B cell (primary cell): ENCODE measurements around the gene SLC6A16. TPM values are rescaled to one million over a fixed set of nuclear protein-coding genes. Genes with fewer than 3 reads are reported as not detected.

Source experiments
- ATAC-seq: fragments of 200-7000 bp; cut with Tn5 transposase; one replicate; pipeline ENCODE4 v1.10.0; 2021; ENCODE audit warnings: low read depth, mild to moderate bottlenecking, moderate number of reproducible peaks, moderate library complexity
- CTCF ChIA-PET: fragments of 350-600 bp; sonication (Branson Sonifier 250); formaldehyde crosslinking; loops from one replicate; lab custom pipeline; 2021; ENCODE audit warnings: antibody characterized with exemption, inconsistent platforms; lab: Charles Lee
- POLR2A ChIA-PET: fragments of 350-600 bp; sonication (Branson Sonifier 250); formaldehyde crosslinking; loops from one replicate; lab custom pipeline; 2021; ENCODE audit warnings: antibody characterized with exemption; lab: Charles Lee
- DNase-seq: peaks from one replicate; pipeline ENCODE4 v3.0.0; 2013
- H2AFZ ChIP-seq: 2 replicates; pipeline ENCODE4 v1.6.1; 2012; ENCODE audit warnings: mild to moderate bottlenecking, low read depth, low read length; ENCODE audit not compliant: insufficient read depth, poor library complexity, severe bottlenecking
- H3K27ac ChIP-seq, 2 donors: 1 replicate in 1 of 2; 2 replicates in 1 of 2; pipeline ENCODE4 v1.5.1; 2012 to 2013; ENCODE audit warnings: low read length in 2 of 2, mild to moderate bottlenecking in 2 of 2, moderate library complexity in 1 of 2
- H3K27me3 ChIP-seq, 4 experiments: fragments of 200-600 bp in 1 of 4; sonication (generic) in 1 of 4; replicated peaks in 1 of 4; 1 replicate in 2 of 4; 2 replicates in 2 of 4; pipeline versions ENCODE4 v1.6.1 to v1.7.0; 2013 to 2016; ENCODE audit warnings: low read length in 3 of 4, mild to moderate bottlenecking in 2 of 4, mixed read lengths in 1 of 4, moderate library complexity in 1 of 4; ENCODE audit not compliant: insufficient read depth in 4 of 4, control insufficient read depth in 3 of 4; ENCODE audit errors: control extremely low read depth in 1 of 4
- H3K36me3 ChIP-seq, 2 experiments: replicated peaks in 1 of 2; 1 replicate in 1 of 2; 2 replicates in 1 of 2; pipeline versions ENCODE4 v1.6.1 to v1.7.1; 2013; ENCODE audit warnings: low read length in 1 of 2; ENCODE audit not compliant: insufficient read depth in 2 of 2, control insufficient read depth in 1 of 2; ENCODE audit errors: control extremely low read depth in 1 of 2, extremely low read depth in 1 of 2
- H3K4me1 ChIP-seq, 2 donors: fragments of 200-600 bp in 1 of 2; sonication (generic) in 1 of 2; 1 replicate in 1 of 2; 2 replicates in 1 of 2; pipeline versions ENCODE4 v1.5.1 to v1.6.1; 2013 to 2017; ENCODE audit warnings: low read length in 2 of 2; ENCODE audit not compliant: control insufficient read depth in 2 of 2, insufficient read depth in 2 of 2
- H3K4me2 ChIP-seq: replicated peaks from 2 replicates; pipeline ENCODE3; 2012; ENCODE audit warnings: mild to moderate bottlenecking, low read depth, low read length; ENCODE audit not compliant: poor library complexity, severe bottlenecking
- H3K4me3 ChIP-seq, 5 experiments: fragments of 200-600 bp in 1 of 5; sonication (generic) in 1 of 5; 1 replicate in 3 of 5; 2 replicates in 2 of 5; pipeline versions ENCODE4 v1.5.1 to v1.7.0; 2011 to 2016; ENCODE audit warnings: low read length in 4 of 5, mild to moderate bottlenecking in 4 of 5, low read depth in 2 of 5, control low read depth in 1 of 5, moderate library complexity in 1 of 5; ENCODE audit not compliant: insufficient read depth in 1 of 5; ENCODE audit errors: control extremely low read depth in 1 of 5, extremely low read depth in 1 of 5
- H3K79me2 ChIP-seq: fragments of 200-600 bp; sonication (generic); one replicate; pipeline ENCODE4 v1.6.0; 2016; ENCODE audit warnings: low read length; ENCODE audit not compliant: control insufficient read depth, insufficient read depth
- H3K9ac ChIP-seq: fragments of 200-600 bp; sonication (generic); 2 replicates; pipeline ENCODE4 v1.6.1; 2017; ENCODE audit warnings: mild to moderate bottlenecking, low read length, moderate library complexity
- H3K9me3 ChIP-seq, 3 donors: one replicate each; pipeline versions ENCODE4 v1.6.1 to v1.7.1; 2013; ENCODE audit warnings: low read length in 2 of 3; ENCODE audit not compliant: control insufficient read depth in 2 of 3, insufficient read depth in 1 of 3; ENCODE audit errors: control extremely low read depth in 1 of 3
- H4K20me1 ChIP-seq: 2 replicates; pipeline ENCODE4 v1.6.0; 2012; ENCODE audit warnings: mild to moderate bottlenecking, low read length; ENCODE audit not compliant: insufficient read depth, control insufficient read depth, poor library complexity, severe bottlenecking
- H3K27ac Mint-ChIP-seq: one replicate; pipeline ENCODE4 v1.8.0; 2021; ENCODE audit warnings: mixed read lengths
- H3K27me3 Mint-ChIP-seq: one replicate; pipeline ENCODE4 v1.8.0; 2021; ENCODE audit warnings: mixed read lengths
- H3K4me1 Mint-ChIP-seq: one replicate; pipeline ENCODE4 v1.8.0; 2021; ENCODE audit warnings: mixed read lengths
- H3K4me3 Mint-ChIP-seq: one replicate; pipeline ENCODE4 v1.8.0; 2021; ENCODE audit warnings: mixed read lengths
- H3K9me3 Mint-ChIP-seq: one replicate; pipeline ENCODE4 v1.8.0; 2022; ENCODE audit warnings: mixed read lengths; ENCODE audit not compliant: insufficient read depth
- EZH2 ChIP-seq: IDR thresholded peaks from 2 replicates; pipeline ENCODE4 v1.6.1; 2012; ENCODE audit warnings: borderline replicate concordance, low read depth, mild to moderate bottlenecking, moderate library complexity, low read length; ENCODE audit not compliant: insufficient read depth, poor library complexity, severe bottlenecking
- WGBS: methylation state at CpG from one replicate; pipeline ENCODE4 v1.1.5; 2013; ENCODE audit warnings: missing lambda C conversion rate; ENCODE audit not compliant: insufficient coverage; 5-methylcytosine and 5-hydroxymethylcytosine counted together
- intact Hi-C: fragments of 100-400 bp; cut with micrococcal nuclease; formaldehyde crosslinking; loops from one replicate; pipeline ENCODE4 v1.10.0; 2022
- polyA plus RNA-seq: library from polyadenylated mRNA; depleted of rRNA; stranded (reverse); fragments of >200 nt; gene quantifications from 2 replicates; pipeline ENCODE4 v1.2.3, GENCODE V29; 2012
- total RNA-seq, 2 donors: library from RNA; stranded (reverse); fragments of 120-200 nt in 1 of 2; gene quantifications; 1 replicate in 1 of 2; 2 replicates in 1 of 2; pipeline versions ENCODE4 v1.2.3 to v1.2.4, GENCODE V29; 2013 to 2022
- TF ChIP-seq, protein P1 (sequence below): fragments of 200-600 bp; IDR thresholded peaks from one replicate; pipeline ENCODE4 v1.8.0; 2022; ENCODE audit warnings: antibody characterized with exemption, mild to moderate bottlenecking

Gene SLC6A16
- total and polyA plus RNA-seq, 2 donors (not counting 1 experiment from before 2014, with no cell fraction given): 22.3 to 68.4 TPM

DNA sequence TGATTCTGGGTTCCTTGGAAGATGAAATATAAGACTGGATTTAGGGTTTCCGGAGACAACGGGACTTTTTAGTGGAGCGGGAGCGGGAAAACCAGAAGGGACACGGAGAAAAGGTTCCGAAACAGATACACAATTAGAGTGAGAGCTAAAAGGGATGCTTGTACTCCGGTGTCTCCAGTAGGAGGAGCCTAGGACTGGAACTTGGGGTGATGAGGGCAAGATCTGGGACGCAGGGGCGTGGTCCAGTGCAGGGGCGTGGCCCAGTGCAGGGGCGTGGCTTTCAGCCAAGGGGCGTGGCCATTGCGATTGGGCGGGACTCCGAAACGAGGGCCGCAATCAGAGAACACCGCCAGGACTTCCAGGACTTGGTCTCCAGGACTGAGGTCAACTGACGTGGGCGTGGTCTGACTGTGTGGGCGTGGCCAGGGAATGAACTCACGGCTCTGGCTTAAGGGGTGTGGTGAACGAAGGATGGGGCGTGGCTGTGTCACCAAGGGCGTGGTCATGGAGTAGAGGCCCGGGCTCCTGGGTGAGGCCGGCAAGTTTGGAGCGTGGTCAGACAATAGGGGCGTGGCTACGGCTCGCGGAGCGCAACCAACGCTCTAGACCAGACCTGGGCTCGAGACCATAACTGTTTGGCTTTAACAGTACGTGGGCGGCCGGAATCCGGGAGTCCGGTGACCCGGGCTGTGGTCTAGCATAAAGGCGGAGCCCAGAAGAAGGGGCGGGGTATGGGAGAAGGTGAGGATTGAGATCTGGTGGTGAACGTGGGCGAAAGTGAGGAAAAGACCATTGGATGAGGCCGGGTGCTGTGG lies 38.5 kb upstream of the SLC6A16 start, which contains the start of gene DKKL1:
Gene DKKL1, plus strand, starts transcription at position 610 of the 815 bp plus-strand sequence. Its CDS starts 122 bp downstream, at position 732.
- H3K4me3 Mint-ChIP-seq: peak within 1 kb of the TSS; percentile 35
- ChIA-PET CTCF (interaction anchor here (0.6 to 1.1 kb wide), 5 partner anchors 27 to 86 kb away, joined by 3 to 4 read pairs (median 3); no protein-coding TSS in a partner anchor), POLR2A (interaction anchor here (0.9 to 2.7 kb wide), 5 partner anchors 10 to 30 kb away, joined by 3 to 11 read pairs (median 5); partner anchors contain the start of gene CD37)
- H3K27me3 ChIP-seq: peaks cover 0 to 10% (median 3%) of the 10 kb centered on the region in 4 experiments
- H3K27me3 Mint-ChIP-seq: no peaks in the 10 kb centered on the region
- H3K9me3 Mint-ChIP-seq: no peaks in the 10 kb centered on the region
- H3K4me2 ChIP-seq: peak within 1 kb of the TSS; percentile 98
- ATAC-seq (peak; percentile 80), DNase-seq (peak; percentile 88)
- no peak within 1 kb of the TSS for H3K27ac Mint-ChIP-seq
- H3K9me3 ChIP-seq: peaks cover 0 to 13% (median 4%) of the 10 kb centered on the region in 3 donors
- H3K4me3 ChIP-seq: peak within 1 kb of the TSS in 4 of 5 experiments; percentile 45 to 83 (median 58)
- H3K9ac ChIP-seq: peak within 1 kb of the TSS; percentile 65
- peaks cover 46 to 55% of the 10 kb centered on the region in 2 donors for H3K4me1 ChIP-seq
- H3K4me1 Mint-ChIP-seq: peaks cover 37% of the 10 kb centered on the region
- no peak for TF ChIP-seq EZH2
- TF ChIP-seq, protein P1, sequence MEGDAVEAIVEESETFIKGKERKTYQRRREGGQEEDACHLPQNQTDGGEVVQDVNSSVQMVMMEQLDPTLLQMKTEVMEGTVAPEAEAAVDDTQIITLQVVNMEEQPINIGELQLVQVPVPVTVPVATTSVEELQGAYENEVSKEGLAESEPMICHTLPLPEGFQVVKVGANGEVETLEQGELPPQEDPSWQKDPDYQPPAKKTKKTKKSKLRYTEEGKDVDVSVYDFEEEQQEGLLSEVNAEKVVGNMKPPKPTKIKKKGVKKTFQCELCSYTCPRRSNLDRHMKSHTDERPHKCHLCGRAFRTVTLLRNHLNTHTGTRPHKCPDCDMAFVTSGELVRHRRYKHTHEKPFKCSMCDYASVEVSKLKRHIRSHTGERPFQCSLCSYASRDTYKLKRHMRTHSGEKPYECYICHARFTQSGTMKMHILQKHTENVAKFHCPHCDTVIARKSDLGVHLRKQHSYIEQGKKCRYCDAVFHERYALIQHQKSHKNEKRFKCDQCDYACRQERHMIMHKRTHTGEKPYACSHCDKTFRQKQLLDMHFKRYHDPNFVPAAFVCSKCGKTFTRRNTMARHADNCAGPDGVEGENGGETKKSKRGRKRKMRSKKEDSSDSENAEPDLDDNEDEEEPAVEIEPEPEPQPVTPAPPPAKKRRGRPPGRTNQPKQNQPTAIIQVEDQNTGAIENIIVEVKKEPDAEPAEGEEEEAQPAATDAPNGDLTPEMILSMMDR: no peak
- H3K36me3 ChIP-seq: no peaks in the 10 kb centered on the region
- H3K27ac ChIP-seq: peak within 1 kb of the TSS in 1 of 2 donors; percentile 6
- 2% methylated on average over 45 of the region's 46 CpGs for WGBS
- no peaks in the 10 kb centered on the region for H4K20me1 ChIP-seq
- H2AFZ ChIP-seq: peak within 1 kb of the TSS; percentile 77
- intact Hi-C loops: loop anchor here (1.0 to 5.0 kb wide), 3 partner anchors 23 to 36 kb away; partner anchors contain the start of gene SLC6A16
- no peaks in the 10 kb centered on the region for H3K79me2 ChIP-seq
